NCI-H2029 treated with DMSO at 0.1 percent for 48 hours (cell line): ENCODE results near the gene PLSCR3.

ENCODE experiments used
- DNase-seq: peaks from one replicate; lab custom pipeline; 2025; lab: John Stamatoyannopoulos, UW

Gene PLSCR3

GRCh38 chr17:7394452-7395191, at the start of gene PLSCR3:
Gene PLSCR3 (minus strand): TSS chr17:7394525. CDS start chr17:7394110, 415 bp downstream.
- peak; percentile 31 for DNase-seq

- no peak for DNase-seq
Measured at GRCh38 chr17:7443499-7444485, 49.5 kb upstream of the PLSCR3 start.

GRCh38 chr17:7442142-7442541, 47.8 kb upstream of the PLSCR3 start:
- no peak for DNase-seq

- no peak for DNase-seq
Measured at GRCh38 chr17:7441266-7441665, 46.9 kb upstream of the PLSCR3 start.

GRCh38 chr17:7440834-7441195, 46.5 kb upstream of the PLSCR3 start:
- no peak for DNase-seq

- no peak for DNase-seq
Measured at GRCh38 chr17:7440113-7440833, 45.9 kb upstream of the PLSCR3 start.

GRCh38 chr17:7439462-7440112, 45.3 kb upstream of the PLSCR3 start, which contains the start of gene FGF11:
Gene FGF11 (plus strand): TSS chr17:7439512. CDS start chr17:7439621, 109 bp downstream.
- DNase-seq, result no peak

- no peak for DNase-seq
Measured at GRCh38 chr17:7438656-7439460, 44.5 kb upstream of the PLSCR3 start.

GRCh38 chr17:7437950-7438614, 43.8 kb upstream of the PLSCR3 start:
- DNase-seq, result no peak

GRCh38 chr17:7437369-7437863, 43.1 kb upstream of the PLSCR3 start:
- no peak for DNase-seq

GRCh38 chr17:7436556-7437368, 42.4 kb upstream of the PLSCR3 start:
- DNase-seq, result no peak

- no peak for DNase-seq
Measured at GRCh38 chr17:7435676-7436555, 41.6 kb upstream of the PLSCR3 start.

GRCh38 chr17:7432296-7432695, 38.0 kb upstream of the PLSCR3 start:
- DNase-seq, result no peak

- DNase-seq, result no peak
Measured at GRCh38 chr17:7431231-7431630, 36.9 kb upstream of the PLSCR3 start.

- no peak for DNase-seq
Measured at GRCh38 chr17:7429722-7430121, 35.4 kb upstream of the PLSCR3 start.

GRCh38 chr17:7428557-7428956, 34.2 kb upstream of the PLSCR3 start, which contains the start of gene SPEM3:
Gene SPEM3 (plus strand): TSS chr17:7428857. CDS start chr17:7428903, 46 bp downstream.
- DNase-seq, result no peak

- DNase-seq, result no peak
Measured at GRCh38 chr17:7427549-7427948, 33.2 kb upstream of the PLSCR3 start.

- no peak for DNase-seq
Measured at GRCh38 chr17:7426896-7427489, 32.7 kb upstream of the PLSCR3 start.
